ENCODE measurements around the gene ALAS1.

The ALAS1 gene

GRCh38 chr3:52190294-52191074 is 7.5 kb upstream of the ALAS1 start:
- no peak overlapping the region for H3K4me3 ChIP-seq (ENCODE audit: low read depth, low read length)
- DNase-seq (ENCODE audit: low read depth, low spot score): peak; percentile 49
- in situ Hi-C loops (cut with HindIII; ENCODE audit: low sequenced_read_pairs): no loop called here
- no peak for TF ChIP-seq CTCF (IDR thresholded peaks at IDR 0.05; ENCODE audit: low read depth, low read length)

GRCh38 chr3:52191663-52192062 is 6.3 kb upstream of the ALAS1 start:
- no peak for TF ChIP-seq CTCF (IDR thresholded peaks at IDR 0.05; ENCODE audit: low read depth, low read length)
- DNase-seq (ENCODE audit: low read depth, low spot score): no peak
- in situ Hi-C loops (cut with HindIII; ENCODE audit: low sequenced_read_pairs): no loop called here
- H3K4me3 ChIP-seq (ENCODE audit: low read depth, low read length): no peak overlapping the region

GRCh38 chr3:52193065-52193464 is 4.9 kb upstream of the ALAS1 start:
- H3K4me3 ChIP-seq (ENCODE audit: low read depth, low read length): no peak overlapping the region
- TF ChIP-seq CTCF (IDR thresholded peaks at IDR 0.05; ENCODE audit: low read depth, low read length): no peak
- no peak for DNase-seq (ENCODE audit: low read depth, low spot score)
- in situ Hi-C loops (cut with HindIII; ENCODE audit: low sequenced_read_pairs): no loop called here

GRCh38 chr3:52194485-52195290 is 3.3 kb upstream of the ALAS1 start:
- no peak for TF ChIP-seq CTCF (IDR thresholded peaks at IDR 0.05; ENCODE audit: low read depth, low read length)
- no peak overlapping the region for H3K4me3 ChIP-seq (ENCODE audit: low read depth, low read length)
- in situ Hi-C loops (cut with HindIII; ENCODE audit: low sequenced_read_pairs): no loop called here
- DNase-seq (ENCODE audit: low read depth, low spot score): no peak

- no peak overlapping the region for H3K4me3 ChIP-seq (ENCODE audit: low read depth, low read length)
- DNase-seq (ENCODE audit: low read depth, low spot score): no peak
- in situ Hi-C loops (cut with HindIII; ENCODE audit: low sequenced_read_pairs): no loop called here
- TF ChIP-seq CTCF (IDR thresholded peaks at IDR 0.05; ENCODE audit: low read depth, low read length): no peak
Measured at GRCh38 chr3:52195291-52195597, 2.7 kb upstream of the ALAS1 start.

- in situ Hi-C loops (cut with HindIII; ENCODE audit: low sequenced_read_pairs): no loop called here
- TF ChIP-seq CTCF (IDR thresholded peaks at IDR 0.05; ENCODE audit: low read depth, low read length): no peak
- H3K4me3 ChIP-seq (ENCODE audit: low read depth, low read length): no peak overlapping the region
- DNase-seq (ENCODE audit: low read depth, low spot score): no peak
Measured at GRCh38 chr3:52195823-52196331, 2.1 kb upstream of the ALAS1 start.
